Gastroesophageal sphincter (tissue), 4 donors: ENCODE data around the gene SUPT3H. TPM values are rescaled to one million over a fixed set of nuclear protein-coding genes. Genes with fewer than 3 reads are reported as not detected.

Experiments used
- ATAC-seq: fragments of 150-250 bp; one replicate; pipeline ENCODE4 v1.9.1; 2016; ENCODE audit warnings: mild to moderate bottlenecking, moderate library complexity
- H3K27ac ChIP-seq, 4 donors: fragments of 200-600 bp; sonication (generic) in 3 of 4; 1 replicate in 3 of 4; 2 replicates in 1 of 4; pipeline ENCODE4 v1.5.1; 2016 to 2019
- H3K27me3 ChIP-seq: fragments of 200-600 bp; sonication (generic); one replicate; pipeline ENCODE4 v1.5.1; 2019
- H3K36me3 ChIP-seq, 2 donors: fragments of 200-600 bp; sonication (generic); one replicate each; pipeline ENCODE4 v1.5.1; 2019; ENCODE audit warnings: control low read depth in 1 of 2
- H3K4me1 ChIP-seq, 3 donors: fragments of 200-600 bp; sonication (generic); 1 replicate in 2 of 3; 2 replicates in 1 of 3; pipeline ENCODE4 v1.5.1; 2016 to 2019; ENCODE audit warnings: control low read depth in 2 of 3
- H3K4me3 ChIP-seq, 2 donors: fragments of 200-600 bp; sonication (generic); one replicate each; pipeline ENCODE4 v1.5.1; 2019; ENCODE audit warnings: mild to moderate bottlenecking in 1 of 2, moderate library complexity in 1 of 2
- H3K9me3 ChIP-seq, 3 donors: fragments of 200-600 bp; sonication (generic); one replicate each; pipeline ENCODE4 v1.5.1; 2017 to 2019; ENCODE audit warnings: control low read depth in 2 of 3
- CTCF ChIP-seq, 4 experiments: fragments of 200-600 bp in 2 of 4; fragments of 450-650 bp in 2 of 4; sonication (generic) in 1 of 4; IDR thresholded peaks; one replicate each; pipeline ENCODE4 v1.5.1; 2017 to 2019; ENCODE audit warnings: antibody characterized with exemption in 4 of 4, mild to moderate bottlenecking in 2 of 4, moderate library complexity in 2 of 4
- EP300 ChIP-seq: sonication (generic); formaldehyde crosslinking; IDR thresholded peaks from one replicate; pipeline ENCODE4 v1.6.1; 2017; ENCODE audit warnings: antibody characterized with exemption, mild to moderate bottlenecking
- POLR2A ChIP-seq, 2 donors: fragments of 450-650 bp; IDR thresholded peaks; one replicate each; pipeline ENCODE4 v1.6.1; 2017; ENCODE audit warnings: antibody characterized with exemption in 2 of 2, mild to moderate bottlenecking in 2 of 2, moderate library complexity in 1 of 2
- POLR2AphosphoS5 ChIP-seq: sonication (generic); formaldehyde crosslinking; IDR thresholded peaks from one replicate; pipeline ENCODE4 v1.6.1; 2017; ENCODE audit warnings: antibody characterized with exemption
- WGBS, 2 donors: methylation state at CpG; one replicate each; pipeline ENCODE4 v1.1.5; 2018; ENCODE audit warnings: low coverage in 1 of 2; 5-methylcytosine and 5-hydroxymethylcytosine counted together
- total RNA-seq, 4 donors: library from RNA; depleted of rRNA; stranded (reverse); fragments of >200 nt; gene quantifications; one replicate each; pipeline ENCODE4 v1.1.0, GENCODE V29; 2016

Gene SUPT3H
- total RNA-seq, 4 donors from 2014 or later, result 3.6 to 13.1 (median 7.6) TPM

- Histone ChIP-seq H3K27me3 (no peaks in the 10 kb centered on the region), H3K36me3 (peaks cover 0 to 5% of the 10 kb centered on the region in 2 donors), H3K9me3 (peaks cover 0 to 16% (median 0%) of the 10 kb centered on the region in 3 donors), H3K4me3 (no peak overlapping the region), H3K27ac (no peak overlapping the region), H3K4me1 (no peaks in the 10 kb centered on the region)
- TF ChIP-seq CTCF (IDR thresholded peaks at IDR 0.05), result no peak
- TF ChIP-seq POLR2A (IDR thresholded peaks at IDR 0.05), result no peak
- ATAC-seq, result no peak
- 100% methylated on average over 1 of the region's 1 CpG for WGBS, 2 donors
Observed at GRCh38 chr6:44942798-44943197, 434.9 kb downstream of the SUPT3H start.

- no peaks in the 10 kb centered on the region for H3K27me3 ChIP-seq
- peaks cover 0 to 5% of the 10 kb centered on the region in 2 donors for H3K36me3 ChIP-seq
- no peak overlapping the region for H3K4me3 ChIP-seq
- no peak overlapping the region for H3K27ac ChIP-seq
- TF ChIP-seq CTCF (IDR thresholded peaks at IDR 0.05), result no peak
- TF ChIP-seq POLR2AphosphoS5, result no peak
- TF ChIP-seq POLR2A (IDR thresholded peaks at IDR 0.05), result no peak
- no peak for TF ChIP-seq EP300
- no peaks in the 10 kb centered on the region for H3K4me1 ChIP-seq
- WGBS, 2 donors, result 81 to 82% methylated on average over 6 of the region's 6 CpGs
- H3K9me3 ChIP-seq, result peaks cover 0 to 16% (median 0%) of the 10 kb centered on the region in 3 donors
- no peak for ATAC-seq
Observed at GRCh38 chr6:44942201-44942600, 435.5 kb downstream of the SUPT3H start.

GRCh38 chr6:44940367-44940766 lies 437.4 kb downstream of the SUPT3H start:
- ATAC-seq, result no peak
- no peaks in the 10 kb centered on the region for H3K36me3 ChIP-seq

GRCh38 chr6:44935693-44936300 lies 441.9 kb downstream of the SUPT3H start:
- no peak for TF ChIP-seq POLR2A (IDR thresholded peaks at IDR 0.05)
- TF ChIP-seq POLR2AphosphoS5, result no peak
- no peak for TF ChIP-seq CTCF (IDR thresholded peaks at IDR 0.05)
- TF ChIP-seq EP300, result no peak
- 29 to 76% methylated on average over 2 of the region's 2 CpGs for WGBS, 2 donors

More at GRCh38 chr6:44940367-44940766, 437.4 kb downstream of the SUPT3H start:
- H3K27ac ChIP-seq, result no peak overlapping the region
- peaks cover 0 to 1% (median 0%) of the 10 kb centered on the region in 3 donors for H3K9me3 ChIP-seq
- WGBS, 2 donors, result 100% methylated on average over 1 of the region's 1 CpG; no CpG with 5 or more reads in 1 of the 2 donors
- no peaks in the 10 kb centered on the region for H3K27me3 ChIP-seq
- H3K4me3 ChIP-seq, result no peak overlapping the region
- TF ChIP-seq POLR2A (IDR thresholded peaks at IDR 0.05) (no peak), CTCF (IDR thresholded peaks at IDR 0.05) (no peak), EP300 (no peak), POLR2AphosphoS5 (no peak)
- no peaks in the 10 kb centered on the region for H3K4me1 ChIP-seq

GRCh38 chr6:44933108-44933507 lies 444.6 kb downstream of the SUPT3H start:
- no peaks in the 10 kb centered on the region for H3K9me3 ChIP-seq
- TF ChIP-seq POLR2AphosphoS5 (no peak), EP300 (no peak), POLR2A (IDR thresholded peaks at IDR 0.05) (no peak)
- no peaks in the 10 kb centered on the region for H3K4me1 ChIP-seq
- H3K27ac ChIP-seq, result no peak overlapping the region
- no peak for ATAC-seq
- no peaks in the 10 kb centered on the region for H3K27me3 ChIP-seq
- no peak overlapping the region for H3K4me3 ChIP-seq
- WGBS, 2 donors, result 70 to 71% methylated on average over 4 of the region's 4 CpGs
- no peaks in the 10 kb centered on the region for H3K36me3 ChIP-seq

More at GRCh38 chr6:44935693-44936300, 441.9 kb downstream of the SUPT3H start:
- H3K4me3 ChIP-seq, result no peak overlapping the region
- H3K36me3 ChIP-seq, result no peaks in the 10 kb centered on the region
- H3K4me1 ChIP-seq, result no peaks in the 10 kb centered on the region
- H3K9me3 ChIP-seq, result no peaks in the 10 kb centered on the region
- H3K27me3 ChIP-seq, result no peaks in the 10 kb centered on the region
- H3K27ac ChIP-seq, result no peak overlapping the region
- ATAC-seq, result no peak
